ENCODE results near the gene ABCD3. TPM values are rescaled to one million over a fixed set of nuclear protein-coding genes. Genes with fewer than 3 reads are reported as not detected.

ABCD3 gene
- total RNA-seq, 1 donor from 2014 or later: 38.4 TPM

DNA sequence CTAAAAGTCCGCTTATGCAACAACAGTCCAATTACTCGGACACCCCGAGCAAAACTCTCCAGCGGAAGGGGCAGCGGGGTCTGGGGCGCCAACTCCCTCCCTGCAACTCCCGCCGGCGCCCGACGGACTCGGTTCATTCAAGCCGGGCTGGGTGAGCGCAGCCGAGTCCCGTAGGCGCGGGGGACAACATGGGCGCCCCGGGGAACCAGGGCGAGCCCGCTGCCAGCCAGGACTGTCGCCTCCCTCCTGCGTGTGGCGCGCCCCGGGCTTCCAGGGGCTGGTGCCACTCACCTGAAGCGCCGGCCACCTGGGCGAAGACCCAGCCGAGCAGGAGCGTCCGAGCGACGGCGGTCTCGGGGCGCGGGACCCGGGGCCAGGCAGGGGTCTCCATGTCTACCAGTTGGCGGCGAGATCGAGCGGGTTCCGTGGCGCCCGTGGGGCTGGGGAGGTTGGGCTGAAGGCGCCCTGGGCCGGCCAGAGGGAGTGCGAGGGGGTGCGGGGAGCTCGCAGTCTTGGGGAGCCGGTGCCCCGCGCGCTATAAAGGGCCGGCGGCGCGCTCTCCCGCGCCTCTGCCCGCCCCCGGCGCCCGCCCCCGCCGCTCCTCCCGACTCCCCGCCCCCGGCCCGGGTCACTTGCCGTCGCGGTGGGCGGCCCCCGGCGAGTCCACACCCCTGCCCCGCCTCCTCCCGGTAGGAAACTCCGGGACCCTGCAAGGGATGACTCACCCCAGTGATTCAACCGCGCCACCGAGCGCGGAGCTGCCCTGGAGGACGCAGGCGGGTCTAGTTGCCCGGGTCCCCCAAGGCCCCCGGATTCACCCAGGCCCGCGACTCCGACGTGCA is 123.3 kb downstream of the ABCD3 start, which contains the start of gene F3:
TSS of gene F3 (minus strand) at position 514 of the 842 bp plus-strand sequence. CDS start at position 391, 123 bp downstream.
- peak within 1 kb of the TSS; percentile 93 for H3K4me2 ChIP-seq (ENCODE audit: low read length)
- peaks cover 50% of the 10 kb centered on the region for H3K79me2 ChIP-seq (ENCODE audit: insufficient read depth, low read length)
- H3K4me3 Mint-ChIP-seq (ENCODE audit: unreplicated experiment): peak within 1 kb of the TSS; percentile 96
- peaks cover 50% of the 10 kb centered on the region for H3K4me1 Mint-ChIP-seq (ENCODE audit: low read depth, unreplicated experiment)
- peak within 1 kb of the TSS; percentile 89 for H3K9ac ChIP-seq (ENCODE audit: low read length)
- FAIRE-seq (no peak), DNase-seq (ENCODE audit: low read depth) (peak; percentile 76)
- TF ChIP-seq EZH2 (IDR thresholded peaks at IDR 0.05; ENCODE audit: insufficient read depth, low read length): no peak
- TF ChIP-seq, protein P1, sequence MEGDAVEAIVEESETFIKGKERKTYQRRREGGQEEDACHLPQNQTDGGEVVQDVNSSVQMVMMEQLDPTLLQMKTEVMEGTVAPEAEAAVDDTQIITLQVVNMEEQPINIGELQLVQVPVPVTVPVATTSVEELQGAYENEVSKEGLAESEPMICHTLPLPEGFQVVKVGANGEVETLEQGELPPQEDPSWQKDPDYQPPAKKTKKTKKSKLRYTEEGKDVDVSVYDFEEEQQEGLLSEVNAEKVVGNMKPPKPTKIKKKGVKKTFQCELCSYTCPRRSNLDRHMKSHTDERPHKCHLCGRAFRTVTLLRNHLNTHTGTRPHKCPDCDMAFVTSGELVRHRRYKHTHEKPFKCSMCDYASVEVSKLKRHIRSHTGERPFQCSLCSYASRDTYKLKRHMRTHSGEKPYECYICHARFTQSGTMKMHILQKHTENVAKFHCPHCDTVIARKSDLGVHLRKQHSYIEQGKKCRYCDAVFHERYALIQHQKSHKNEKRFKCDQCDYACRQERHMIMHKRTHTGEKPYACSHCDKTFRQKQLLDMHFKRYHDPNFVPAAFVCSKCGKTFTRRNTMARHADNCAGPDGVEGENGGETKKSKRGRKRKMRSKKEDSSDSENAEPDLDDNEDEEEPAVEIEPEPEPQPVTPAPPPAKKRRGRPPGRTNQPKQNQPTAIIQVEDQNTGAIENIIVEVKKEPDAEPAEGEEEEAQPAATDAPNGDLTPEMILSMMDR (IDR thresholded peaks at IDR 0.05; ENCODE audit: insufficient read depth, low read depth, low read length): no peak
- peaks cover 56% of the 10 kb centered on the region for H3K4me1 ChIP-seq (ENCODE audit: insufficient read depth, low read length)
- peaks cover 15% of the 10 kb centered on the region for H3K36me3 ChIP-seq (ENCODE audit: insufficient read depth, low read length)
- no peaks in the 10 kb centered on the region for H3K9me3 Mint-ChIP-seq (ENCODE audit: unreplicated experiment)
- peak within 1 kb of the TSS; percentile 81 for H3K27ac ChIP-seq (ENCODE audit: low read depth, low read length)
- H2AFZ ChIP-seq (ENCODE audit: low read depth, low read length): peak within 1 kb of the TSS; percentile 44
- H3K27ac Mint-ChIP-seq (ENCODE audit: unreplicated experiment): peak within 1 kb of the TSS; percentile 93
- H3K27me3 ChIP-seq (ENCODE audit: insufficient read depth, low read length): no peaks in the 10 kb centered on the region
- no peaks in the 10 kb centered on the region for H3K27me3 Mint-ChIP-seq (ENCODE audit: low read depth, unreplicated experiment)
- peak within 1 kb of the TSS; percentile 93 for H3K4me3 ChIP-seq (ENCODE audit: insufficient read depth, low read depth, low read length)
- H4K20me1 ChIP-seq (ENCODE audit: insufficient read depth, low read length): peaks cover 43% of the 10 kb centered on the region
- no peaks in the 10 kb centered on the region for H3K9me3 ChIP-seq (ENCODE audit: insufficient read depth, low read depth, low read length)
- peaks cover 11% of the 10 kb centered on the region for H3K36me3 Mint-ChIP-seq (ENCODE audit: low read depth, unreplicated experiment)

DNA sequence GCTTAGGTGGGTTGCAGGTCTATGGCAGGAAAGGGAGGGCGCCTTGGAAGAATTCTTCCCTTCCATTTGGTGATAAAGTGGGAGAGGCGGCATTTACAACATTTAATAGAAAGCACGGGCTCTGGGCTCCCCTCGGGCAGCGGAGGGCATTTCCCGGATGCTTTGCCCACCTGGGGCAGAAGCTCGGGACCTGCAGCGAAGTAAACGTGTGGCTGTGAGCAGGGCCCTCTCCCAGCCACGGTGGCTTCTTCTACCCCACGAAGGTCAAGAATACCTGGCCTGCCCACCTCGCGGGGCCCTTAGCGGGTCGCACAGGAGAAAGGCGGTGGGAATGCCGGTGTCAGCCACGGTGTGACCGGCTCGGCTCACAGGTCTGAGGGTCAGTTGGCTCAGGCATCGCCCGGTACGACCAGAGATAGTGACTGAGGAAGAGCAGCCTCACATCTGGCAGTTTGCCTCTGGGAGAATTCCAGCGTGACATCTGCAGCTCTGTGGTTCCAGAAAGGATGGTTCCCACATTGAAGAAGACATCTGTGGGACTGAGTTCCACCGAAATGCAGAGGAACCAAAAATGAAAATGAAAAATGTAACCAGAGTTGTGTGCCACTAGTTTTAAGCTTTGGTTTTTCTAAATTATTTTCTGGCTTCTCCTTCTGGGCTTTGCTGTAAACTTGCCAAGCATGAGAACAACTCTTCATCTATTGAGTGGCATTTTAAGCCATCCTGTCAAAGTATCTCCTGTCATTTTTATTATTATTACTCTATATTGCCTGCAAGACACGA is 124.1 kb downstream of the ABCD3 start:
- Histone ChIP-seq H3K4me3 (ENCODE audit: insufficient read depth, low read depth, low read length) (peak overlapping the region; percentile 61), H3K4me2 (ENCODE audit: low read length) (peak overlapping the region; percentile 93), H4K20me1 (ENCODE audit: insufficient read depth, low read length) (peaks cover 38% of the 10 kb centered on the region), H3K9ac (ENCODE audit: low read length) (peak overlapping the region; percentile 86), H3K27ac (ENCODE audit: low read depth, low read length) (peak overlapping the region; percentile 81), H3K9me3 (ENCODE audit: insufficient read depth, low read depth, low read length) (no peaks in the 10 kb centered on the region), H2AFZ (ENCODE audit: low read depth, low read length) (peak overlapping the region; percentile 44), H3K79me2 (ENCODE audit: insufficient read depth, low read length) (peaks cover 42% of the 10 kb centered on the region), H3K27me3 (ENCODE audit: insufficient read depth, low read length) (no peaks in the 10 kb centered on the region), H3K4me1 (ENCODE audit: insufficient read depth, low read length) (peaks cover 50% of the 10 kb centered on the region), H3K36me3 (ENCODE audit: insufficient read depth, low read length) (peaks cover 9% of the 10 kb centered on the region)
- FAIRE-seq (no peak), DNase-seq (ENCODE audit: low read depth) (peak; percentile 58)
- H3K27ac Mint-ChIP-seq (ENCODE audit: unreplicated experiment): peak overlapping the region; percentile 93
- TF ChIP-seq, protein P1 (IDR thresholded peaks at IDR 0.05; ENCODE audit: insufficient read depth, low read depth, low read length): no peak
- no peak for TF ChIP-seq EZH2 (IDR thresholded peaks at IDR 0.05; ENCODE audit: insufficient read depth, low read length)
- H3K9me3 Mint-ChIP-seq (ENCODE audit: unreplicated experiment): no peaks in the 10 kb centered on the region
- peaks cover 10% of the 10 kb centered on the region for H3K36me3 Mint-ChIP-seq (ENCODE audit: low read depth, unreplicated experiment)
- peaks cover 45% of the 10 kb centered on the region for H3K4me1 Mint-ChIP-seq (ENCODE audit: low read depth, unreplicated experiment)
- peak overlapping the region; percentile 91 for H3K4me3 Mint-ChIP-seq (ENCODE audit: unreplicated experiment)
- no peaks in the 10 kb centered on the region for H3K27me3 Mint-ChIP-seq (ENCODE audit: low read depth, unreplicated experiment)

Measured in astrocyte (in vitro differentiated cells and primary cell).